Stimulated activated CD4-positive, alpha-beta T cell treated with anti-CD3 and anti-CD28 coated beads, Interleukin-15, amount 100 ng/mL, for 24 hours (primary cell): ENCODE data around the gene HOXA1.
A peak's percentile ranks its signal among the peaks of the same experiment; 100 is the strongest.

Experiments
- DNase-seq: peaks from one replicate; pipeline ENCODE4 v3.0.0-alpha.2; 2020

Gene HOXA1

GRCh38 chr7:27131390-27131819 lies 35.6 kb upstream of the HOXA1 start:
- DNase-seq, result no peak

GRCh38 chr7:27130540-27131389 lies 35.0 kb upstream of the HOXA1 start, which contains the start of gene HOXA4:
Gene HOXA4, minus strand, starts transcription at chr7:27130757. Its CDS starts 24 bp downstream, at chr7:27130733.
- peak; percentile 77 for DNase-seq

GRCh38 chr7:27129729-27130539 lies 34.1 kb upstream of the HOXA1 start:
- no peak for DNase-seq

DNA sequence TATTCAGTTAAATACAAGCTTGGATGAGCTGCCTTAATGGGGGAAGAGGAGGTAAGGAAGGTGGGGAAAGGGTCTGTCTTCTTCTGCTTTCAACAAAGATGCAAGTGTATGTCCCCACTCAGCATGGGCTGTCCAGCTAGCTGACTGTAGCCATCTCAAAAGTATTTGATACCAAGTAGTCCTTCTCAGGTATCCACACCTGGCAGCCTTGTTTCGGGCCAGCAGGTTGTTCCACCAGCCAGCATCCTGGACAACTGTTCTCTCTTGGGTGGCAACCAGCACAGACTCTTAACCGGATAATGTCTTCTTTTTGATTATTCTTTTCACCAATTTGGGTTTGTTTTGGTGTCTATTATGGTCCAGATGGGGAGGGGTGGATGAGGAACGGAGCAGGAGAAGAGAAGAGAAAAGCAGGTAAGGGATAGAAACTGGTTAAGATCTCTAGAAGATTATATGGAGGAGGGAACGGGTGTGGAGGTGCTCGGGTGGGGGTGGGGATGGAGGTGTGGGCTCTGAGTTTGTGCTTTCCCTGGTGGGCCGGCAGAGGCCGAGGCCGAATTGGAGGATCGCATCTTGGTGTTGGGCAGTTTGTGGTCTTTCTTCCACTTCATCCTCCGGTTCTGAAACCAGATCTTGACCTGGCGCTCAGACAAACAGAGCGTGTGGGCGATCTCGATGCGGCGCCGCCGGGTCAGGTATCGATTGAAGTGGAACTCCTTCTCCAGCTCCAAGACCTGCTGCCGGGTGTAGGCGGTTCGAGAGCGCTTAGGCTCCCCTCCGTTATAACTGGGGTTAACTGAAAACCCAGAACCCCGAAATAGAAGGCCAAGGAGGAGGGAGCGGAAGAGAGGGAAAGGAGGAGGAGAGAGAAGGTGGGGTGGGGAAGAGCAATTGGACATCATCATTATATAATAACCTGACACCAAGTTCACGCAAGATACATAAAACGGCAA lies 33.3 kb upstream of the HOXA1 start:
- DNase-seq, result no peak

GRCh38 chr7:27128034-27128433 lies 32.2 kb upstream of the HOXA1 start:
- DNase-seq, result no peak

DNA sequence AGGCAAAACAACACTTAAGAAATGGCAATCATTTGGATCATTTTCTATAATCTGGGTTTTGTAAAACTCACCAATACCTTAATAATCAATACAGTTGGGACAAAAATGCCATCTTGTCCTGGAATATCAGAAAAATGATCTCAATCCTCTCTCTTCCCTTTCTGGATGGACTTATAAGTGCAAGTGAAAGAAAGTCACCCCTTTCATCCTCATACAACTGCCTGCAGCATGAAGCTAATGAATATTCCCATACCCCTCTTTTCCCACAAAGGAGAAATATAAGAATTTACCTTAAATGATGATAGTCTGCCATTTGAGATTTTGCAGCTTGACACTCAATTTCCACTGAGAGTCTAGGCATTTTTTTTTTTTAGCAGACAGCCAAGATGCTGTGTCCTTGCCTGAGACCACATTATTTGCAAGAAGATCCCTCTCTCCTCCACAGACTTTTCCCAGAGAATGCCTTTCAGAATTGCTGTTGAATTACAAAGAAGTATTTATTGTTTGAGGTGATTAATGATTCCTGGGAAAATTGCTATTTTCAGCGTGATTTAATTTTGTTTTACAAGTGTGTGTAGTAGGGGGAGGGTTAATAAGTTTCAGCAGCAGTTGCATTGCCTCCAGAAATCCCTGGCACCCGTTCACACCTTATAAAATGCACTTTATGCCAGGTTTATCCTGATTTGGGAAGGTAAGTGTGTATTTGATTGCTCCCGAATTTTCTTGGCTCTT lies 31.0 kb upstream of the HOXA1 start:
- DNase-seq, result no peak

GRCh38 chr7:27125986-27126394 lies 30.2 kb upstream of the HOXA1 start:
- DNase-seq, result no peak

DNA sequence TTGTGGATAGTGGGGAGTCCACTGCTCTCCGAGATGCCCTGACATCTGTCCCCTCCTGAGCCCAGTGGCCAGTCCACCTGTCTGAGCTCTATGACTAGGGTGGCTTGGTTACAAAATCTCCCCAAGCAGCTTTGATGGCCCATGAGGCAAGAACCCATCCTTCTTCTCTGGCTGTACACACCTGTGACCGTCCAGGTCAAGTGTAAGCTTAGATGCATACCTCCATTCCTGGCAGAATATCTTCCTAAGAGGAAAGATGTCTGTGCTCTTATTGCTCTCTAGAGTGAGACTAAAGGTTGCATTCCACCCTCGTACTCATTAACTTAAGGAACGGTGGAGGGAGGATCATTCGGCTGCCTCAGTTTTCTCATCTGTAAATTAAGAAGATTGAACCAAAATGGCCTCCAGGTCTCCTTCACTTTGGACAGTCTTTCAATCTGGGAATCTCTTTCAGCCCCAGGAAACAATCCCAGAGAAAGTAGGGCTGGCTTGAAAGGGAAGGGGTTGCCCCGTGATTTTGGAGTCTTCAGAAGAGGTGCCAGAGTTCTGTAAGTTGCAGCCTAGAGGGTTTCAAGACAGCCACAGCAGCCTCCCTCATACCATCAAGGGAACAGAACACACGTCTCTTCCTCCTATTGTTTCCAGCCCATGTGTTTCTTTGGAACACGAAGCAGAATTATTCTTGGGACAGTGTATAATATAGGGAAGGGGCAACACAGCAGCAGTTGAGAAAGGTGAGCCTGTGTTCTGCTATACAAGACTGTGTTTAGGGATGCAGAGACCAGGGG lies 29.3 kb upstream of the HOXA1 start:
- no peak for DNase-seq

GRCh38 chr7:27124096-27124901 lies 28.5 kb upstream of the HOXA1 start:
- no peak for DNase-seq

DNA sequence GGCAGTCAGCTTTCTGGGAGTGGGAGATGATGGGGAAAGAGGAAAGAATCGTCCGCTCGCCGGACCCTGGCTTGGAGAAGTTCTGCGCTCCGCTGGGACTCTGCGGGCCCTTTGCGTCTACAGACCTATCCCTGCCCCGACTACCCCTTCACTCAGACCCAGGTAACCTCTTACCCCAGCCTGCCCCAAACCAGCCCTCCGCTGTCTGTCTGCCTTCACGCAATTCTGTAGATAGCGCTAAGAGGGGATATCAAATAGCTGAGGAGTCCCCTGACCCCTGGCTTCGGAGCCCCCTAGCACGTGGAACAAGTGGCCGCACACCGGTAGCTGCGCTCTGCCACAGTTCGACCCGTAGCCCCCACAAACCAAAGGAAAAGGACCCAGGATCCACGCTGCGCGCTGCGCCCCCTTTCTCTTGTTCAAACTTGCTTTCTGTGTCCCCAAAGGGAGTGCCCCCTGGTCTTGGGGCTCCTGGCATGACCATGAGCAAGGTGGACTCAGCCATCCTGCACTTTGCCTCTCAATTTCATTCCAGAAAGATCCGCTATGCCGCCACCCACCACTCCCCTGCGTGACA lies 27.8 kb upstream of the HOXA1 start:
- DNase-seq, result no peak

- no peak for DNase-seq
Observed at GRCh38 chr7:27123007-27123476, 27.2 kb upstream of the HOXA1 start.

GRCh38 chr7:27122077-27122910 lies 26.5 kb upstream of the HOXA1 start:
- DNase-seq, result no peak

- DNase-seq, result no peak
Observed at GRCh38 chr7:27121684-27122076, 25.9 kb upstream of the HOXA1 start.

DNA sequence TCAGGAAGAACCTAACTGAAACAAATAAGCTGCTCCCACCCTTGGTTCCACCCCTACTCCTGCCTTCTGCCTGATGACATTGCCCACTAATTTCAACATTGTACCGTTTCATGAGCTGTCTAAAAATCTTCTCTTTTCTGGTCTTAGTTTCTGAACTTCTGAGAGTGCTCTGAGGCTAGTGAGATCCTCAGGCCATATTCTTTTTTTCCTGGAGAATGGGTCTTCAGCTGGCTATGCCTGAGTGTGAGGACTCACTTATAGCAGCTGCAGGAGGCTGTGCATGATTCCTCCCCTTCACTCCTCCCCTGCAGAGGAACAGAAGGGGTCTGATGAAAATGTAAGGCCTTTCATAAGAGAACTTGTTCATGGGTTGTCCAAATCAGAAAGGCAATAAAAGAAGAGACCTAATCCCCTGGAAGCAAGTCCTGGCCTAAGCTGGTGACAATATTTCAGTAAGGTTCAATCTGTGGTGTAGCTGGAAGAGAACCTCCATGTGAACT lies 23.7 kb upstream of the HOXA1 start:
- no peak for DNase-seq

DNA sequence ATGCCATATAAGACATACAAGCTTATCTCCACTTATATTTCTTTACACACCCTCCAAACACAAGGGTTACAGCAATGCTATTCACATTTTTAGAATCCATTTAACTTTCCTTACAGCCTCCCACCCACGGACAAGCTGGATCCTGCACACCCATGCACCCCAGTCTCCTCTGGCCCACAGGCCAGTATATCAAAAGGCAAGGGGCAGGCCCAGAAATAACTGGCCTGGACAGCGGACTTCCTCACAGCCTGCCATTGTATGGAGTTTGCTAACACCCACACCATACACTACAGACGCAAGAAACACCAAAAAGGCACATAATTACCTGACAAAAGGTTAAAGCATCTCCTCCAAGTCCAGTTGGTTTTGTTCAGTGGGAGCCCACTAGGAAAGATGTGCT lies 22.8 kb upstream of the HOXA1 start:
- DNase-seq, result no peak

DNA sequence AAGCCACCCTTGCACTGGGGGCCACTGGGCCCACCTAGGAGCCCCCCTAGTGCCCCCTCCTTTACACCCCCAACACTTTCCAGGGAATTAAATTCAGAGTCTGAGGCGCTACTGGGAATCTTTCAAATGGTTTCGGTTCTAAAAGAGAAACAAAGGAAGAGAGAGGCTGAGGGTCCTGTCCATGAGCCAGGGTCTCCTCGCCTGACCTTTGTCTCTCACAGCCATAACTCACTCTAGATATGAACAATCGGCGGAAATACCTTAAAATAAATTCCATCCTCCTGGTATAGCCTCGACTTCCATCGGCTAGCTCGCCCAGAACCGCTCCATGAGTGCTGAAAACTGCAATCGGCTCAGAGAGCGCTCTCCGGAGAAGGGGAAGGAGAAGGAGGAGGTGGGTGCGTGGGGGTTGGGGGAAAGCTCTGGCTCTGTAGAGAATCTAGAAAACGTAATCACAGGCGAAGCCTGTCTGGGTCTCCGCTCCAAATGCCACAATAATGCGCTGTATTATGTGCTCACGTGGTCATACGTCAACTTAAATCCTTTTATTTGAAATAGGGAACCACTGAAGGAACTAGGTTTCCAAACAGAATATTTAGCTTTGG lies 22.2 kb upstream of the HOXA1 start:
- no peak for DNase-seq

GRCh38 chr7:27116962-27117886 lies 21.4 kb upstream of the HOXA1 start:
- no peak for DNase-seq
